ENCODE data around the gene CDH23. TPM values are rescaled to one million over a fixed set of nuclear protein-coding genes. Genes with fewer than 3 reads are reported as not detected.
"Not testable (repeated sequence)": the region's sequence is repeated elsewhere in the genome, so short reads cannot be mapped to it uniquely, and the experiment has no call there.

The CDH23 gene
- total RNA-seq, 1 donor from 2014 or later, result not detected

DNA sequence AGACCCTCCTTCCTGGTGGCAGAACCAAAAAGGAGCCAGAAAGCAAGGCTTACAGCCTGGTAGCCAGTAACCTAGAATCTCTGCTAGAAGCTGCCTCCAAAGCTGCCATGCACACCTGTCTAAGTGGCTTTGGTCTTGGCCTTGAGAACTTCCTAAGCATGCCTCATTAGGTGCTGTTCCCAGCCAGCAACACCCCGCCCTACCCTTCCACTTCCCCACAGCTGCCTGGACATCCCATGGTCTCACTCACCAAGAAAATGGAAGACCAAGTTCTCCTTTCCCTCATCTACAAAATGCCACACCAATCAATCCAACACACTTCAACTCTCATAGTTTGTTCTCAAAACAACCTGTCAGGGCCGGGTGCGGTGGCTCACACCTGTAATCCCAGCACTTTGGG is 450.1 kb downstream of the CDH23 start:
- DNase-seq (ENCODE audit: low read depth in 2 of 2), result no peak

DNA sequence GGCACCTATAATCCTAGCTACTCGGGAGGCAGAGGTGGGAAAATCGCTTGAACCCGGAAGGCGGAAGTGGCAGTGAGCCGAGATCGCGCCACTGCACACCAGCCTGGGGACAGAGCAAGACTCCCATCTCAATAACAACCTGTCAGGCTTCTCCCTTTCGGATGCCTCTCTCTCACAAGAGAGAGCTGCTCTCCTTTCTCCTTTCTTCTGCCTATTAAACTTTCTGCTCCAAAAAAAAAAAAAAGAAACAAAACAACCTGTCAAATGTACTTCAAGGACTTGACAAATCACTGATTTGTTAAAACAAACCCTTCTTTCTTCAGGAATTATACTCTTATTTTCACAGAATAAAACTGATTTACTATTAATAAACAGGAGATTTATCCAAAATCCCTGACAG is 450.7 kb downstream of the CDH23 start:
- no peak for DNase-seq (ENCODE audit: low read depth in 2 of 2)

DNA sequence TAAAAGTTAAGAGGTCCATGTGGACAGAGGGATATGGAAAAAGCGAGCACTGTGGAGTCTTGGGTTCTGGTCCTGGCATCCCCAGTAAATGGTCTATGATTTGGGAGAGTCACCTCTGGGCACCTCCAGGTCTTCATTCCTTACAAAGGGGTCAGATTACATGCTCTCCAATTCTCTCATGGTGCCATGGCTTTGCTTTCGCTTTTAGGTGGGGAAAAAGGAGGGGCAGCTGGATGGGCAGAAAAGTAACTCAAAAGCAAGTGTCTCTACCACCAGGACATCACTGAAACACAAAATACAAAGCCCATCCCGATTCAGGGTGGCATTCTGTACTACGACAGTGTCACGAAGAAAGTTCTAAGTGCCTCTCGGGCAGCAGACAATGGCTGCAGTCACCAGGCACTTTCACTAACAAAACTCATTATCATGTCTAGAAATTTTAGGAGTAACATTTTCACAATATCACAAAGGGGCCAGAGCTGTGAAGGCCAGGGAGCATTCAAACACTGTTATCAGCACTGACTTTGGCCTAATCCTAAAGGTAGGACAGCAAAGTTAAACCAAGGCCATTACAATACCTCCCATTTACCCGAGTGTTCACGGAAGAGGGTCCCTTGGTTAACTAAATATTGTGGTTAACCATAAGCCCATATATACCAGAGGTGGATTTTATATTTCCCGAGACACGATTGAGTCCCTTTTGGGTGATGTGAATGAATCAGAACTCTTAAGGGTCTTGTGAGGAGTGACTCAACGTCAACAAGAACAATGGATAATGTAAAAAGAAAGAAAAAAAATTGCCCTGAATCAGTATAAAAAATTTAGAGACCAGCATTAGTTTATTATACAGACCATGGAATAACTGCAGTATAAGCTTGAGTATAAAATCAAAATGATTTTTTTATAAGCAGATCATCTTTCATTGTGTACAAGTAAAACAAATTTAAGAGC is 451.9 kb downstream of the CDH23 start:
- DNase-seq (ENCODE audit: low read depth in 2 of 2), result peak in 1 of 2 donors; percentile 78

DNA sequence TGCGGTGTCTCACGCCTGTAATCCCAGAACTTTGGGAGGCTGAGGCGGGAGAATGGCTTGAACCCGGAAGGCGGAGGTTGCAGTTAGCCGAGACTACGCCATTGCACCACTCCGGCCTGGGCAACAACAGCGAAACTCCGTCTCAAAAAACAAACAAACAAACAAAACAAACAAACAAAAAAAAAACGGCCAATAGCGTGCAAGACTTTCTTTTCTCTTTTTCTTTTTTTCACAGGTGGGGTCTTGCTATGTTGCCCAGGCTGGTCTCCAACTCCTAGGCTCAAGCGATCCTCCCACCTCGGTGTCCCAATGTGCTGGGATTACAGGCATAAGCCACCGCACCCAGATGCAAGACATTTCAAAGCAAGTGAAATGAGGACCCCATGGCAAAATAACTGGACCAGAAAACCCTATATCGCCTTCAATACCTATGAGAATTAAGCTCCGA is 452.8 kb downstream of the CDH23 start:
- no peak for DNase-seq (ENCODE audit: low read depth in 2 of 2)

DNA sequence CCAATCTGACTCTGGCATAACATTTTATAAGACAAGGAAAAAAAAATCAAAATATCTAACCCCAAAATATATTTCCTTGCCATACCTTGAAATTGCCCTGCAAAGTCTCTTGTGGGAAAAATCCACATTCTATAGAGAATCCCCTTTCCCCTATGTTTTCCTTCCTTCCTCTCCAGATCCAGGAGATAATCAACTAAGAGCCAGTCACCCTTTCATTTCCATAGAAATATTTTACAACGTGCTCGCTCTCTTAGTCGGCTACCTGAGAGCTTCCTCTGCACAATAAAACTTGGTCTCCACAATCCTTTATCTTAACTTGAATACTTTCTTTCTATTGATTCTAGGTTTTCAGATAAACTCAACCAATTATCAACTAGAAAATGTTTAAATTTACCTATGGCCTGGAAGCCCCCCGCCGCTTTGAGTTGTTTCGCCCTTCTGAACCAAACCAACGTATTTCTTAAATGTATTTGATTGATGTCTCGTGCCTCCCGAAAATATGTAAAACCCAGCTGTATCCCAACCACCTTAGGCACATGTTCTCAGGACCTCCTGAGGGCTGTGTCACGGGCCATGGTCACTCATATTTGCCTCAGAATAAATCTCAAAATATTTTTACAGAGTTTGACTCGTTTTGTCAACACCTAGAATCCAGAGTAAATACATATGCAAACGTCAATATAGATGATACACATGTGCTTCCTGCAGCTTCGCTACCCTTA is 453.5 kb downstream of the CDH23 start:
- DNase-seq (ENCODE audit: low read depth in 2 of 2), result no peak

DNA sequence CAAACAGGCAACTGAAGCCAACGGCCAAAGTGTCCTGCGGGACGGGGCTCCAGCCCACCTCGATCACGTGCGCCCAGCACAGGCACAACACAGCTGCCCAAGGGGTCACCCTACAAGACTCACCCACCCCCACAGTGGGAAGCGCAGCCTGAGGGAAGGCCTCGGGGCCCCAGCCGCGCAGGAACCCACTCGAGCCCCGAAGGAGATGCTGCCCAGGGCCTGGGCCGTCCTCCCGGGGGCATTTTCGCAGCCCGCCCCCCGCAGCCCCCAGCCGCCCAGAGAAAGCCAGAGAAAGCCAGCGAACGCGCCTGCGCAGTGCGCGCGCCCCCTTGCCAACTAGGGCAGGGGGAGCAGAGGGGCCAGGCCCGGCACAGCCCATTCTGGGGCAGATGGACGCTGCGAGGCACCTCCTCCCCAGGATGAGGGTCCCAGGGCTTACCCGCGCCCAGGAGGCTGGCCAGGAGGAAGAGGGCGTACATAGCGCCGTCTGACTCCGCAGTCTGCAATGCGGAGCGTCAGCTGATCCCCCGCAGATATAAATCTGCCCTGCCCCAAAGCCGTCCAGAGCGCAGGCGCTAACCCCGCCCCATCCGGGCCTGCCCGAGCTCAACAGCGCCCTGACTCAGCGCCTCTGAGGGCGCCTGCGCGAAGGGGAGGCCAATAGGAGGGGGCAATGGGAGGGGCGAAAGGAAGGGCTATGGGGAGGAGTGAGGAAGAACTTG is 454.2 kb downstream of the CDH23 start, which contains the start of gene PSAP:
Gene PSAP (minus strand): TSS at position 509 of the 722 bp plus-strand sequence. CDS start 30 bp downstream, at position 479.
- peak; percentile 98 for DNase-seq (ENCODE audit: low read depth in 2 of 2)

DNA sequence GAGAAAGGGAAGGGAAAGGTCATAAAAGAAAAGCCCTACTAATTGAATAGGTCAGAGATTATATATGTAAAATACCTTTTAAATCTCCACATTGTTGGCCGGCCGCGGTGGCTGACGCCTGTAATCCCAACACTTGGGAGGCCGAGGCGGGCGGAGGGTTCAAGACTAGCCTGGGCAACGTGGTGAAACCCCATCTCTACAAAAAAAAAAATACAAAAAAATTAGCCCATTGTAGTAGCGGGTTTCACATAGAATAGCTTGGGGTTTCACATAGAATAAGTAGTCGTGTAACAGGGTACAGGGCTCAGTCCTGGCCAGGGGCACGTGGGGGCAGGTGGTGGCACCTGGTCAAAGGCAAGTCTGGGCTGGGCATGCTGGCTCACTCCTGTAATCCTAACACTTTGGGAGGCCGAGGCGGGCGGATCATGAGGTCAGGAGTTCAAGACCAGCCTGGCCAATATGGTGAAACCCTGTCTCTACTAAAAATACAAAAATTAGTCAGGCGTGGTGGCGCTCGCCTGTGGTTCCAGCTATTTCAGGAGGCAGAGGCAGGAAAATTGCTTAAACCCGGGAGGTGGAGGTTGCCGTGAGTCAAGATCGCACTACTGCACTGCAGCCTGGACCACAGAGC is 454.9 kb downstream of the CDH23 start:
- DNase-seq (ENCODE audit: low read depth in 2 of 2), result not testable (repeated sequence)

DNA sequence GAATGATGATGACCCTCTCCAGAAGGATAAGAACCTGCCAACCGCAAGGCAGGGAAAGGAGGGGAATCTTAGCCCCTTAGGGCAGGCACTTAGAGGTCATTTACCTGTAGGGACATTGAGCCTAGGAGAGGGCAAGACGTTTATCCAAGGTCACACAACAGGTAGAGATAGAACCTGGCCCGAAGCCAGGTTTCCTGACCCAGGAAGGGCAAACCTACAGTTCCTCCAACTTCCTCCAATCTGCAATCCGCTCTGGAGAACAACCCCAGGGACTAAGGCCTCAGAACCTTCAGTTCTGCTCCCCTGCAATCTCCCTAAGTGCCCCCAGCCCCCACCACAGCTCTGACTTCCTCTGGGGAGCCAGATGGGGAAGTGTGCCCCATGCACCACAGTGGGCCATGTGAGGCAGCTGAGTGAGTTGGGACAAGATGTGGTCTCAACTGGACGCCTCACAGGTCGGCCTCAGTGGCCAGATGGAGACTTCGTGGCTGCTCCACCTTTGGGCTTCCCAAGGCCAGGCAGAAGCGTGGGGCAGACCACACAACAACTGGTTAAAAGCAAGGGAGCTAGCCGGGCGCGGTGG is 455.7 kb downstream of the CDH23 start:
- DNase-seq (ENCODE audit: low read depth in 2 of 2), result no peak

DNA sequence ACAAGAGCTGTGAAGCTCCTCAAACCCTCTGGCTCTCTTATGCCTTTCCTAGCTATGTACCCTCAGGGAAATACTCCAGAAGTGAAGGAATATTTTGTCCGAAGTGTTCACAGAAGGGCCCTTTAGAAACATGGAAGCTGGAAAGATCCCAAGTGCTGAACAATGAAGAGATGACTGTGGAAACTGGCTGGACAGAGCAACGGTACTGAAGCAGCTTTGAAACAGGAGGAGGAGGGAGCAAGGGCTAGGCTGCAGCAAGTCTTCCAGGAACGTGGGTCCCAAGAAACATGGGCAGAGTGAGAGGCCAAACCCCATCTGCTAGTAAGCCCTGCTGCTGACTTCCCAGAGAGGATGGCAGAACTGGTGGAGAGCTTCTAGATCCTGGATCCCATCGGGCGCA is 457.3 kb downstream of the CDH23 start:
- DNase-seq (ENCODE audit: low read depth in 2 of 2), result no peak

DNA sequence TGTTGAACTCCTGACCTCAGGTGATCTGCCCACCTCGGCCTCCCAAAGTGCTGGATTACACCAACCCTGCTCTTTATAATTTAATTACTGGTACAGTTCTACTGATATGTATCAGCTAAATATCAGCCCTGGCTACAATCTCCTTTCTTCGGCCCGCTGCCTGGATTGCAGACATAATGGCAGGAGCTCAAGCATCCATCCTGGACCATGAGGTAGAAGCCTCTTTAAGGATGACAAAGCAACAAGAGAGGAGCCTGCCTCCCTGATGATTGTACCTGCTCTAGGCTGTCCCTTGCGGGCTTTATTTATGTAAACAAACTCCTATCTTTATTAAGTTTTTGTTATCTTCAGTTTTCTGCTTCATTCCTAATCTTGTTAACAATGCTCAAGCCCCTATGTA is 459.9 kb downstream of the CDH23 start:
- DNase-seq (ENCODE audit: low read depth in 2 of 2), result no peak

DNA sequence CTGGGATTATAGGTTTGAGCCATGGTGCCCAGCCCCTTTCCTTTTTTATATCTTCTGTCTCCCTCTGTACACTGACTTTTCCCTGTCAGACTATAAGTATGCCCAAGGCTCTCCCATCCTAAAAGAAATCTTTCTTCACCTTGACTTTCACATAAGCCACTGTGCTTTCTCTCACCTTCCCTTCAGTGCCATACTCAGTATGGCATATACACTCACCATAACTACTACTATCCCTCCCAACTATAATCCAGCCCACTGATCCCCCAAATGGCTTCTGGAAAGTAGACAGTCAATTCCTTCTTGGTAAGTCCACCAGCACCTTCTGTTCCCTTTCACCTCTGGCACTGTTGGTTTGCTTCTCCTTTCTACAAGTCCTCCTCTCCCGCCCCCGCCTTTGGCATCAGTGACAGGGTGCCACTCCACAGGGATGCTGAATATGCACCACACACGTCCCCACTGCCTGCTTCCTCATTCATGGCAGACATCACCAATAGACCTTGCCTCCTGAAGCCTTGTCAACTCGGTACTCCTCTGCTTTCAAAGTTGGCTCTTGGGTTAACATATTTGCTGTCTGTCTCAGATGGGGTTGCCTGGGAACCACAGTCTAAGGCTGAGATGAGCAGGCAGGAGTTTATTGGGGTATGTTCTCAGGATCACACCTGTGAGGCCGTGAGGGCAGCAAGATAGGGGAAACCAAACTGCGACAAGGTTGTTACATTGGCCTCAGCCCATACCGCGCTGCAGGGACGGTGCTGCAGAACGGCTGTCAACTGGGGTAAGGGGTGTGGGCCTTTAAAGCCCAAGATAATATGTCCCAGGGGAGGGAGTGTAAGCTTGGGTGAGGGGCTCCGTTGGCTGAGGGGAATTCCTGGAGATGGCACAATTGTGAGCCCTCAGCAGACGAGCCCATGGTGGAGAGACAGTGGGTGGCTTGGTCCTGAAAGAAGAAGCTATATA is 461.5 kb downstream of the CDH23 start:
- no peak for DNase-seq (ENCODE audit: low read depth in 2 of 2)

DNA sequence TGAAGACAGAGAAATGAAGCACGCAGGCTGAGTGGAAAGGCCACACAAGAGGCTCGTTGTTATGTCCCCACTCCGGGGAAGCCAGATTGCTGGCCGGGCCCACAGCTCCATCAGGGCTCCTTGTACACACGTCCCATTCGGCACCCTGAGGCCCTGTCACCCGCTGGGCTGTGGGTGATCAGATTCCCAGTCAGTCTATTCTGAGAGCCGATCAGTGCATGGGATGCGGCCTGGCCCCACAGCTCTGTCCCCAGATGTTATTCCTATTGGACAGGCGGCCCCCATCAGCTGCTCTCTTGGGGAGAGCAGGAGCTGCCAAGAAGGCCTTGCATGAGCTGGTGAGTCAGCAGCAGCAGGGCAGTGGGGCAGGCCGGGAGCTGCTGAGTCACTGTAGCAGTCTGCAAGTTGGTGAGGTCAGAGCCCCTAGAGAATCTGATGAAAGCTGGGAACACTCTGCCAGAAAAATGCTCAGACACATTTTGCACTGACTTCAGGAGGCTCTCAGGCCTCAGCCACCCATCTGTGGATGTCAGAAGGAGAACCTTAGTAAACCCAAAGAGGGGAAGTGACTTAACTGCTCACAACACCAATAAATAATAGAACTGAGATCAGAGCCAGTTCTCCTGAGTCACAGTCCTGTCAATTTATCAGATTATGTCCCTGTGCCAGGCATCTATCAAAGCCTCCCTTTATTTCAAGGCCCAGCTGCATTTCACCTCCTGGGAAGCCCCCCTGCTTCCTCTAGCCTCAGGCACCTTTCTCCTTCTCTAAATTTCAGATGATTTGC is 463.7 kb downstream of the CDH23 start:
- peak; percentile 89 to 100 for DNase-seq (ENCODE audit: low read depth in 2 of 2)

DNA sequence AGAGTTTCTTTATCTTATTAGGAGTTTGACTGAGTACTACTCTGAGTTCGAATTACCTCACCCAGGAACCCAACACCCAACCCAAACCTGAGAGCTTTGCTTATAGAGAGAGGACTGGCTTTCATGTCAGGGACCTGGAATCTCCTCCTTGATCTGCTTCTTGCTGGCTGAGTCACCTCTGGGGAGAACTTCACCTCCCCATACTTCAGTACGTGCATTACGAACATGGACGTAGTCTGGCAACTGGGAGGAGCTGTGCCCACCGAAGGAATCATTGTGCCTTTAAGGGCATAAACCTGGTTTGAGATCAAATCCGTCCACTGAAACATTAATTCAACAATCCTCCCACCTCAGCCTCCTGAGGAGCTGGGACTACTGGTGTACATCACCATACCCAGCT is 466.5 kb downstream of the CDH23 start:
- DNase-seq (ENCODE audit: low read depth in 2 of 2), result no peak

DNA sequence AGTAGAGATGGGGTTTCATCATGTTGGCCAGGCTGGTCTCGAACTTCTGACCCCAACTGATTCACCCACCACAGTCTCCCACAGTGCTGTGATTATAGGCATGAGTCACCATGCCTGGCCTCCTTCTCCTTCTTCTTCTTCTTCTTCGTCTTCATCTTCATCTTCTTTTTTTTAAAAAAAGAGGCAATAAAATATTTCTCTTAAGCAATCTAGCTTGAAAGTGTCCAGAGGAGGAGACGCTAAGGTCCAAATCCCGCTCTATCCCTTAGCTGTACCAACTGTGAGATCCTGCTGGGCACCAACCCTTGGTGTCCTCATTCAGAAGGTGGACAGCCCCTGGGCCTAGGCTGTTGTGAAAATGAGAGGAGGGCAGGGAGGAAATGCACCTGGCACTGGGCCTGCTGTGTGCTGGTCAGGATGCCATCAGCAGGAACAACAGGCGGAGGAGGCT is 468.2 kb downstream of the CDH23 start:
- peak in 1 of 2 donors; percentile 36 for DNase-seq (ENCODE audit: low read depth in 2 of 2)

Other genes starting within 250 kb of the CDH23 start
- gene UNC5B, start 184.3 kb upstream of the CDH23 start, total RNA-seq, result 10.9 and 12.9 TPM in 2 replicates
- gene SLC29A3, start 77.7 kb upstream of the CDH23 start, total RNA-seq, result 1.3 and 2.6 TPM in 2 replicates

Data from lung microvascular endothelial cell (primary cell).